ENCODE data around the gene SLC12A7.

GRCh38 chr5:1109542-1110306 is 2.1 kb downstream of the SLC12A7 start:
- TF ChIP-seq CTCF (IDR thresholded peaks at IDR 0.05) (no peak), POLR2AphosphoS5 (IDR thresholded peaks at IDR 0.05) (no peak), EP300 (IDR thresholded peaks at IDR 0.05) (no peak), POLR2A (IDR thresholded peaks at IDR 0.05) (no peak)
